SU-DHL-6 (cell line): ENCODE results near the gene TCF12.

ENCODE experiments used
- H2AFZ ChIP-seq: fragments of 200-600 bp; sonication (generic); 2 replicates; pipeline ENCODE4 v1.6.1; 2014; ENCODE audit warnings: low read depth, mild to moderate bottlenecking, moderate library complexity, mixed read lengths, antibody characterized with exemption, low read length; ENCODE audit not compliant: severe bottlenecking
- H3F3A ChIP-seq: fragments of 200-600 bp; shearing (Covaris generic); 2 replicates; pipeline ENCODE4 v1.6.0; 2016; ENCODE audit warnings: antibody characterized with exemption, mild to moderate bottlenecking; ENCODE audit not compliant: insufficient read depth
- H3K27ac ChIP-seq: fragments of 200-600 bp; sonication (generic); 2 replicates; pipeline ENCODE4 v1.5.1; 2016; ENCODE audit warnings: low read depth, mild to moderate bottlenecking, low read length, moderate library complexity, mixed read lengths
- H3K27me3 ChIP-seq: fragments of 200-600 bp; sonication (generic), shearing (Covaris generic); 2 replicates; pipeline ENCODE4 v1.6.0; 2014; ENCODE audit warnings: mild to moderate bottlenecking, low read length
- H3K36me3 ChIP-seq: fragments of 200-600 bp; sonication (generic); 2 replicates; pipeline ENCODE4 v1.6.1; 2014; ENCODE audit warnings: mild to moderate bottlenecking, low read length, mixed read lengths
- H3K4me2 ChIP-seq: fragments of 300-600, 200-600 bp; shearing (Covaris generic), sonication (generic); 2 replicates; pipeline ENCODE4 v1.6.0; 2014; ENCODE audit warnings: low read length, low read depth, mild to moderate bottlenecking; ENCODE audit not compliant: poor library complexity, severe bottlenecking
- H3K4me3 ChIP-seq: fragments of 200-600 bp; sonication (generic); 2 replicates; pipeline ENCODE4 v1.5.1; 2014; ENCODE audit warnings: antibody characterized with exemption, low read length, mild to moderate bottlenecking, mixed read lengths; ENCODE audit not compliant: insufficient read depth, poor library complexity, severe bottlenecking
- H3K79me2 ChIP-seq: fragments of 200-600 bp; sonication (generic); 2 replicates; pipeline ENCODE4 v1.6.1; 2014; ENCODE audit warnings: mild to moderate bottlenecking, low read length, moderate library complexity; ENCODE audit not compliant: insufficient read depth
- H3K9ac ChIP-seq: fragments of 200-600 bp; sonication (generic); 2 replicates; pipeline ENCODE4 v1.7.0; 2014; ENCODE audit warnings: mild to moderate bottlenecking, low read length
- H3K9me2 ChIP-seq: fragments of 200-600 bp; sonication (generic); replicated peaks from 2 replicates; pipeline ENCODE4 v1.6.1; 2014; ENCODE audit warnings: low read length; ENCODE audit not compliant: insufficient read depth
- H3K9me3 ChIP-seq: fragments of 200-600 bp; sonication (generic); 2 replicates; pipeline ENCODE4 v1.6.1; 2014; ENCODE audit warnings: low read length, mixed read lengths; ENCODE audit not compliant: insufficient read depth
- H4K20me1 ChIP-seq: fragments of 200-600 bp; sonication (generic); 2 replicates; pipeline ENCODE4 v1.6.1; 2014; ENCODE audit warnings: low read depth, mild to moderate bottlenecking, antibody characterized with exemption, low read length, moderate library complexity, mixed read lengths
- EZH2phosphoT487 ChIP-seq: fragments of 200-600 bp; sonication (generic), shearing (Covaris generic); conservative IDR thresholded peaks from 2 replicates; pipeline ENCODE4 v1.6.1; 2018; ENCODE audit warnings: mild to moderate bottlenecking, antibody characterized with exemption, low read length, moderate library complexity, mixed read lengths
- TF ChIP-seq, protein P1 (sequence below): fragments of 200-600 bp; sonication (generic); IDR thresholded peaks from one replicate; pipeline ENCODE4 v1.5.1; 2017; ENCODE audit warnings: antibody characterized with exemption, mild to moderate bottlenecking, low read length, moderate library complexity; ENCODE audit not compliant: insufficient read depth, poor library complexity, severe bottlenecking

Gene TCF12

DNA sequence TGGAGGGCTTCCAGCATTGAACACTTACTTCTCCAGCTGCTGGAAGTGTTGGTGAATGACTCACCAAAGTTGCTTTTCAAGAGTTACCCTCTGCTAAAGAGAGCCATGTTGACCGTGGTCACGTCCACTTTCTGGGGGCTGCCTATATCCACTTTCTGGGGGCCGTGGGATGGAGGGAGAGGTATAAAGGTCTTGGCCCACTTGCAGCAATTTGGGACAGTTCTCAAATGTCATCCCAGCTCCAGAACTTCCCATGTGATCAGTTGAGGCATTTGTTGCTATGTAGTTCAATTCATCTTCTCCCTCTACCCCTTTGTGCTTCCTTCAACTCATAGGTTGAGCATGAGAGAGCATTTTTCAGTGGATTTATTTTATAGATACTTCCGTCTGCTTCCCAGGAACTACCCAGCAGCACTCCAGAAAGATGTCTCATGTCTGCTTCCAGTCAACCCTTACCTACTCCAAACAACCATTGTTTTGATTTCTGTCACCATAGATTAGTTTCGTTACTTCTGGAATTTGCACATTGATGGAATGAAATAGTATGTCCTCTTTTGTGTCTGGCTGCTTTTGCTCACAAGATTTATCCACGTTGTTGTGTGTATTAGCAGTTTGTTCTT lies 130.6 kb downstream of the TCF12 start:
- Histone ChIP-seq H3K9me3 (no peaks in the 10 kb centered on the region), H4K20me1 (0 out of 2 replicates have a peak, but pooled peaks cover under 1% of the 10 kb centered on the region), H3K9ac (no peak overlapping the region), H3F3A (no peaks in the 10 kb centered on the region), H3K36me3 (no peaks in the 10 kb centered on the region), H3K79me2 (peaks cover 14% of the 10 kb centered on the region; the same call in 1 of the 2 replicates), H3K4me2 (no peak overlapping the region), H2AFZ (no peak overlapping the region), H3K4me3 (no peak overlapping the region), H3K27ac (no peak overlapping the region), H3K27me3 (no peaks in the 10 kb centered on the region), H3K9me2 (no peaks in the 10 kb centered on the region)
- TF ChIP-seq EZH2phosphoT487, result no peak
- TF ChIP-seq, protein P1, sequence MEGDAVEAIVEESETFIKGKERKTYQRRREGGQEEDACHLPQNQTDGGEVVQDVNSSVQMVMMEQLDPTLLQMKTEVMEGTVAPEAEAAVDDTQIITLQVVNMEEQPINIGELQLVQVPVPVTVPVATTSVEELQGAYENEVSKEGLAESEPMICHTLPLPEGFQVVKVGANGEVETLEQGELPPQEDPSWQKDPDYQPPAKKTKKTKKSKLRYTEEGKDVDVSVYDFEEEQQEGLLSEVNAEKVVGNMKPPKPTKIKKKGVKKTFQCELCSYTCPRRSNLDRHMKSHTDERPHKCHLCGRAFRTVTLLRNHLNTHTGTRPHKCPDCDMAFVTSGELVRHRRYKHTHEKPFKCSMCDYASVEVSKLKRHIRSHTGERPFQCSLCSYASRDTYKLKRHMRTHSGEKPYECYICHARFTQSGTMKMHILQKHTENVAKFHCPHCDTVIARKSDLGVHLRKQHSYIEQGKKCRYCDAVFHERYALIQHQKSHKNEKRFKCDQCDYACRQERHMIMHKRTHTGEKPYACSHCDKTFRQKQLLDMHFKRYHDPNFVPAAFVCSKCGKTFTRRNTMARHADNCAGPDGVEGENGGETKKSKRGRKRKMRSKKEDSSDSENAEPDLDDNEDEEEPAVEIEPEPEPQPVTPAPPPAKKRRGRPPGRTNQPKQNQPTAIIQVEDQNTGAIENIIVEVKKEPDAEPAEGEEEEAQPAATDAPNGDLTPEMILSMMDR, result no peak

DNA sequence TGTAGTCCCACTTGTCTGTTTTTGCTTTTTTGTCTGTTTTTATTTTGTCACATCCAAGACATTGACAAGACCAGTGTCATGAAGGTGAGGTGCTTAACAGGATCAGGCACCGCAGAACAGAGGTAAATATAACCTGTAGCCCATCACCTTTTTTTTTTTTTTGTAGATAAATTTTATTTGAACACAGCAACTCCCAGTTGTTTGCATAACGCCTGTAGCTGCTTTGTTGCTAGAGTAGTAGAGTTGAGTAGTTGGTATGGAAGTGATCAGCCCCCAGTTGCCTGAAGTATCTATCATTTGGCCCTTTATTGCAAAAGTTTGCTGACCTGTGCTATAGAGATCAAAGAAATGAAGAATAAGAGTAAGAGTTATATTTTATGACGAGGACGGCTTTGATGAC lies 135.0 kb downstream of the TCF12 start:
- peaks cover 29% of the 10 kb centered on the region for H3K79me2 ChIP-seq
- no peaks in the 10 kb centered on the region for H3K27me3 ChIP-seq
- H3K9me3 ChIP-seq, result no peaks in the 10 kb centered on the region
- H3K4me3 ChIP-seq, result no peak overlapping the region
- TF ChIP-seq EZH2phosphoT487, result no peak
- TF ChIP-seq, protein P1, result no peak
- H3K9ac ChIP-seq, result no peak overlapping the region
- no peaks in the 10 kb centered on the region for H3F3A ChIP-seq
- H3K4me2 ChIP-seq, result no peak overlapping the region
- H3K9me2 ChIP-seq, result no peaks in the 10 kb centered on the region
- H2AFZ ChIP-seq, result no peak overlapping the region
- no peak overlapping the region for H3K27ac ChIP-seq
- no peaks in the 10 kb centered on the region for H3K36me3 ChIP-seq
- H4K20me1 ChIP-seq, result 0 out of 2 replicates have a peak, but pooled peaks cover 4% of the 10 kb centered on the region

DNA sequence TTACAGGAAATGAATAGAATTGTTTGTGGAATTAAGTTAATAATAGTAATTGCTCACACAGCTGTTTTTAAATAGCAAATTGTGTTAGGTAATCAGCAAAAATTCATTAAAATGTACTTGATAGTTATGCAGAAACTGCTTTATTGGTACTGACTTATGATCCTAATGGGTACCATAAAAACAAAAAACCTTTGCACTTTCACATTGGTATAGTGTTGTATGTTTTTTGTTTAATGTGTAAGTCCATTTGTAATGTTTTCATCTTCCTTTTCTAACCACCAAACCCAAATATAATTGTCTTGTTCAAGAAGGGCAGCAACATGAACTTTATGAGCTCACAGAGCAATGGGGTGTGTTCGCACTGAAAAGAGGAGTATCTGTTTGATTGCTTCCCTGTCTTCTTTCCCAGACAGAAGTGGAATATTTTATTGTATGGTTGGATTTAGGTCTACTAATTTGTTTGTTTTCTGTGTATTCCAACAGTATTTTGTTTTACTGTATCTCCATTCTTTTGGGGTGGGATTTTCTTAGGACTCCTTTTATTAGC lies 135.8 kb downstream of the TCF12 start:
- Histone ChIP-seq H3K9ac (no peak overlapping the region), H3K79me2 (peaks cover 35% of the 10 kb centered on the region), H3K27ac (no peak overlapping the region), H3K4me3 (no peak overlapping the region), H3K4me2 (no peak overlapping the region), H3K9me2 (no peaks in the 10 kb centered on the region), H3K36me3 (no peaks in the 10 kb centered on the region), H3F3A (no peaks in the 10 kb centered on the region), H3K9me3 (no peaks in the 10 kb centered on the region), H3K27me3 (no peaks in the 10 kb centered on the region), H2AFZ (no peak overlapping the region), H4K20me1 (0 out of 2 replicates have a peak, but pooled peaks cover 4% of the 10 kb centered on the region)
- TF ChIP-seq, protein P1, result no peak
- TF ChIP-seq EZH2phosphoT487, result no peak
